HCEC 1CT (cell line): ENCODE data around the gene EXOG.

ENCODE experiments used
- DNase-seq: peaks from one replicate; pipeline ENCODE4 v3.0.0-alpha.2; 2017

Gene EXOG

DNA sequence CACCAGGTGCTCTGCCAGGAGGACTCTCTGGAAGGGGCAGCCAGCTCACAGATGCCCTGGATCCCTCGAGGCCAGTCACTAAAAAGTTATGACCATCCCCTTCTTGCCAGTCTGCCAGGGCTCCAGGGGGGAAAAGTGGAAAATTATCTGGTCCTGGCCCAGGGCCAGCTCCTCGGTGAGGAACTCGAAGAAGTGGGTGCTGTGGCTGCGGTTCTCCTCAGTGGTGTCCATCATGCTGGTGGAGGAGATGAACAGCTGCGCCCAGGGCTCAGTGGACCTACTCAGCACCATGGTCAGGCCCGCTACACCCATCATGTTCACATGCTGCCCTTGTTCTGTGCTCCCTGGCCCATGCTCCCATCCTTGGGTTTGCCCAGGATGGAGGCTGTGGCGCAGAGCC is 19.2 kb downstream of the EXOG start:
- DNase-seq, result no peak

DNA sequence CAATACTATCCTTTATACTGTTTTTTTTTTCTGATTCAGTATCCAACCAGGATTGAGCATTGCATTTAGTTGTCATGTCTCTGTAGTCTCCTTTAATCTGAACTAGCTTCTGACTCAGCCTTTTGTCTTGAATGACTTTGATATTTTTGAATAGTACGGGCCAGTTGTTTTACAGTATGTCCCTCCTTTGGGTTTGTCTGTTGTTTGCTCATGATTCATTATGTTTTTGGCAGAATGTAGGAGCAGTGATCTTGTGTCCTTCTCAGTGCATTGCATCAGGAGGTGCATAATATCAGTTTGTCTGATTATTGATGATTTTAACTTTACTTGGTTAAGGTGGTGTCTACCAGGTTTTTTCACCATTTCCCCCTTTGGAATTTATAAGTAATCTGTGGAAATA is 20.5 kb downstream of the EXOG start:
- no peak for DNase-seq

DNA sequence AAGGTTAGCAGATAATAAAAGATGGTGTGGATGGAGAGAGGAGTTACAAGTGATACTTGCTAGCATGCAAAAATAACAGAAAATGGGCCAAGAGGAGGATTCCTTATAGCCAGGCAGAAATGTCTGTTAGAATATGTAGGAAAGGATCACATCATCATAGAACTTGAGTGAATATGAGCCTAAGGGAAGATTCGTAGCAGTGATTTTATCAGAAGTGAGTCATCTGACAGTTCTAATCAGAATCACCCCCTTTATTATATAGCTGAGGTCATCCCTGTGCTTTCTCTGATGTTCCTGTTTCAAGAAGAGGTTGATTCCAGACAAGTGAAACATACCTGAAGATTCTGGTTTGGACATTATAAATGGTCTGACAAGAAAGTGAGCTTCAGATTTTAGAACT is 22.9 kb downstream of the EXOG start:
- DNase-seq, result no peak

DNA sequence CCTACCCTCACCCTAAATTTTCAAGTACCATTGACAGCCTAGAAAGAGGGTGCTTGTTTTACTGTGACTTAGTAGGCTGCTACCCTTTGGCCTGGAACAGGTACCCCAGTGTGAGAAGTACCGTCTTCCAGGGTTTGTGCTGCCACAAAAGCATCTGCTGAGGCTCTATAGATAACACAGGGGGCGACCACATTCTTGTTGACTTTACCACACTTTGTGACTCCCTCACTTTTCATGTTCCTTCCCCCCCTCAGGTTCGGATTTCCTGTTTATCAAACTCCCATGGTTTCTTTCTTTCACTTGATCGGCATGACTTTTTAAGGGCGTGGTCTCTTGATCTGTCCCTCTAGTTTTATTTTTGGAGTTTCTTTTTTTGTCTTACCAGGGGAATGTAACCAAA is 23.5 kb downstream of the EXOG start:
- no peak for DNase-seq

DNA sequence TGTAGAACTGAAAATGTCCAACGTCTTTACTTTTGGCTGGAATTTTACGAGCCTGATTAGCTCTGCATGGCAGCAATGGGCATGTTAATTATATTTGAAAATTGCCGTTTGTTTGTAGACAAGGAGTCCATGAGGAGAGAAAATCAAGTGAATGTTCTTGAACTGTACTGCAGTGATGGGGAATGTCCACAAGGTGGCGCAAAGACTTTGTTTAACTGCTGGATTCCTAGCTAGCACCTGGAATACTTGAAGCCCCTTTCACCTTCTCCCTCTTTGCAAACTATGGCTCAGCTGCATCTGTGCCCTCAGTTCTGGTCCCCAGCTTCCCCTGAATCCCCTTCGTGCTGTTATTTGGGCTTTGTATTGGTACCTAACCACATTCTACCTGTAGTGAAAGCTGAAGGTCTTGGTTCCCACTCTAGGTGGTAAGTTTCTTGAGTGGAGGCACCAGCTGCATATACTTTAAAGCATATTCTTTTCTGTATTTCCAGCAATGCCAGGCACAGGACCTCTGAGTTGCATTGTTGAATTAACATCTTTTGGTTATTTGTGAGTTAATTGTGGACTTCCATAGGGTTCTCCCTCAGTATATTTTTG is 25.3 kb downstream of the EXOG start:
- DNase-seq, result peak; percentile 42

DNA sequence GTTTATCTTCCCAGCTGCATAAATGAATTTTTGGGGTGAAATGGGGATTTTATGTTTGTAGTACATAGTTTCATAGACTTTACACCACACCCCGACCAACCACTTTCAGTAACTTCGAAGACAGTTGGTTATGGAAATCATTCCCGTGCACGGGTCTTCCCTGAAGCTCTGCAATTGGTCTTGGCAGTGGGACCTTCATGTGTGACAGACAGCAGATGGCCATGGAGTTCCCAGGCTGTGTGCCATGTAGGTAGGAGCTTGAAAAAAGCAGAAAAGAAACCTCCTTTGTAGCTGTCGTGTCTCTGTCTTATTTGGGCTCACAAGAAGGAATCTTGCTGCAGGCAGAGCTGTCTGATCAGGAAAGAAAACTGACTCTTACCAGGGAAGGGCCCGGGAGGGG is 25.9 kb downstream of the EXOG start:
- no peak for DNase-seq

DNA sequence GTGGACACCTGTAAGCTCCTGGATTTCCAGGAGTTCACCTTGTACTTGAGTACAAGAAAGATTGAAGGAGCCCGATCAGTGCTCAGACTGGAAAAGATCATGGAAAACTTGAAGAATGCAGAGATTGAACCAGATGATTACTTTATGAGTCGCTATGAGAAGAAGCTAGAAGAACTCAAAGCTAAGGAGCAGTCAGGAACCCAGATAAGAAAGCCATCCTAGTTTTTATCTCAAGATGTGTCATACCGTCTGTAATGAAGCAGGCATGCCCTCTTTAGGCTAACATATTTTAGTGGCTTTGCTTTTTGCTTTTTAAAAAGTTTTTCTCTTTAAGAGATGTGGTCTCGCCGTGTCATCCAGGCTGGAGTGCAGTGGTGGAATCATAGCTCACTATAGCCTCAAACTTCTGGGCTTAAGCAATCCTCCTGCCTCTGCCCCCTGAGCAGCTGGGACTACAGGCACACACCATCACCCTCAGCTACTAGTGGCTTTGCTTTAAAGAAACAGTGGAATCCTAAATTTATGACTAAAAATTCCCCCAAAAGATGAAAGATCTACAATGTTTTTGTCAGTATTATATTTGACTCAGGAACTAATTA is 28.1 kb downstream of the EXOG start:
- no peak for DNase-seq

DNA sequence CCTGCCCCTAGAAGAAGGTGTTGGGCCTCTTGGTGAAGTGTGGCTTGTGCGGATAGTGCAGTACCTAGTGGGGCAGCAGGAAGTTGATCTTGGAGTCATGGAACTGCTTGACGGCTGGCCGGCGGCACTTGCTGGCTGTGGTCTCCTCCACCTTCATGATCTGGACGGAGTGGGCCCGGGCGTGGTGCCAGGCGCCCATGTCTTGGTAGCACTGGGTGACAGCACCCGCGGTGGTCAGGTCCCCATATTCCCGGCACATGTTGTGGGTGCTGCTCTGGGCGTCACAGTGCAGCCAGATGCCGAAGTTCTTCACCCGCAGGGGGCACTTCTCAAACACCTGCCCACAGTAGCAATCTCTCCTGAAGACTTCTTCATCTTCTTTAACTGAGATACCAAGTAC is 30.7 kb downstream of the EXOG start:
- no peak for DNase-seq

DNA sequence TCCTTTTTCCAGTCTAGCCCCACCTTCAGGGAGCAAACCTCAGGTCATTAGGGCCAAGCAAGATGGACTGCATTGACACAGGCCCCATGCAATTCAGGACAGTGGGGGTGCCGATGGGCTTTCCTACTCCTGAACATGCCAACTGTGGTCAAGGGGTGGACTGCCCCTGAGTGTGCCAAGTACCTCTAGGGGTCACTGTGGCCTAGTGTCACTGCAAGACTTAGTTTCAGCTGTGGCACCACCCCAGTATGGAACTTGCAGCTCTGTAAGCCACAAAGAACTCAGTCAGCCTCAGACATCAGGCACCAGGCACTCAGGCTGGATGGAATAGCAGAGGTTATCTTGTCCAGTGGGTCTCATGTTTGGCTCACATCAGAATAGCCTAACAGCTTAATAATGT is 32.3 kb downstream of the EXOG start:
- DNase-seq, result no peak

DNA sequence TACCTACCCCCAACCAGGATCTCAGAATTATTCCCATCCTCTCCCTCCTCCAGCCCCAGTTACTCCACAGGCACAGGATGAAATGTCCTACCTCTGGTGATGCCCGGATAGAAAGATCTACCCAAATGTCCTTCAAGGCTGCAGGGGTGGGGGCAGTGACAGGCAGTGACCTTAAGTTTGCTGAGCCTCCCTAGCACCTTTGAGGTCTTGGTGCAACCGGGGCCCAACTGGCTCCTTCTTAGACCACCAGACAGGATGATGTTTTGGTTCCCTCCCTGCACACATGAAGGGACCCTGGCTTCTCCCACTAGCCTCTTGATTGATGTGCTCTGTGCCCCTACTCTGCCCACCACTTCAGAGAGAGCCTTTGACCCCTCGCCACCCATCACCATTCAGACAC is 36.4 kb downstream of the EXOG start:
- DNase-seq, result no peak

DNA sequence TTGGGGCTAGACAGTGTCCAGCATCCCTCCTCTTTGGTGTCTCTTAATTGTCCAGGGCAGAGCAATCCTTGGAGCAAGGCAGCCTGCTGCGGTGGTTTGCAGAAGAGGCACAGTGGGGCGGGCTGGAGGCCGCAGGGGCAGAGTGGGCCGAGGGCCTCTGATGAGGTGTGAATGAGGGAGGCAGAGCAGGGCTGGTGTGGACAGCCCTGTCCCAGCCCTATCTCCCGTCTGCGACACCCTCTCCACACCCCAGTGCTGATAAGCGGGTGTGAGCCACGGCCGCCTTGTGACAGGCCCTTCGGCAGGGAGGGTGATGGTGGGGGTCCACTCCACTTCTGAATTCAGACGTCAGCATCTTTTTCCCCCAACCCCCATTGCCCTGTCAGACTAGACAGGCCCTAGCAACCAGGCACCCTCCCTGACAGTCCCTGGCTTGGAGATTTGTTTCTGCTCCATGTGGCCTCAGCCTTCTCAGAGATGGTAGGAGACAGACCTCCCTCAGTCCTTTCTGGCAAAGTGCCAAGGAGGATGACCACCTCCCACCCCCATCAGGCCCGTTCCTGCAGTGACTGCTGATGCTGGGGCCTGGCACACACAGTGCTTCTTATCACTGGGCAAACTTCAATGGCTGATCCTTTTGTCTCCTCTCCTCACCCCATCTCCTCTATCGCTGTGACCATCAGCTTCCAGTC is 37.3 kb downstream of the EXOG start:
- DNase-seq, result no peak

DNA sequence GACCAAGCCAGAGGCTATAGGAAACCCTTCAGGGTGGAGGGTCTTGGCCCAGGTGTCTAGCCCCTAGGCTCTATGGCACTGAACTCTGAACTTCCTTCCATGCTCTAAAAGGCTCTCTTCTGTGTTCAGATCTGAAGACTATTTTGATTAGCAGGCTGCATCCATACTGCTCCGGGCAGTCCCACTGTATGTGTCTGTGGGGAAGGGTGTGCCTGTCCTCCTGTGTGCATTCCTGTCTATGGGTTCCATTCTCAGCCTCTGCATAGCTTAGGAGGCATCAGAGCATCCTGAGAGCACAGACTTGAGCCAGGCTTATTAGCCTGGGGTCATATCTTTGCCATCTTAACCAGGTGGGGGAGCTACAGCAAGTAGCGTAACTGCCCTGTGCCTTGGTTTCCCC is 38.0 kb downstream of the EXOG start:
- no peak for DNase-seq

DNA sequence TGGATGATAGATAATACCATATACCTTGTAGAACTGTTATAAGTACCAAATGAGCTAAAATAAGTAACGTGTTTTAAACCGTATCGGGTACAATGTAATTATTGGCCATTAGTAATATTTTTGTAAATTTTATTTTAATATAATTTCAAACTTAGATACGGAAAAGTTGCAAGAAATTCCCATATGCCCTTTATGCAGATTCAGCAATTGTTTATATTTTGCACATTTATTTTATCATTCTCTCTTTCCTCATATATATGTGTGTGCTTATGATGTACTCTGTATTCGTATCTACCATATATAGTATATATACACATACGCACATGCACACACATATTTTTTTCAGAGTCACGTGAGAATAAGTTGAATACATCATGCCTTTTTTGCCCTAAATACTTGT is 38.5 kb downstream of the EXOG start:
- DNase-seq, result no peak

DNA sequence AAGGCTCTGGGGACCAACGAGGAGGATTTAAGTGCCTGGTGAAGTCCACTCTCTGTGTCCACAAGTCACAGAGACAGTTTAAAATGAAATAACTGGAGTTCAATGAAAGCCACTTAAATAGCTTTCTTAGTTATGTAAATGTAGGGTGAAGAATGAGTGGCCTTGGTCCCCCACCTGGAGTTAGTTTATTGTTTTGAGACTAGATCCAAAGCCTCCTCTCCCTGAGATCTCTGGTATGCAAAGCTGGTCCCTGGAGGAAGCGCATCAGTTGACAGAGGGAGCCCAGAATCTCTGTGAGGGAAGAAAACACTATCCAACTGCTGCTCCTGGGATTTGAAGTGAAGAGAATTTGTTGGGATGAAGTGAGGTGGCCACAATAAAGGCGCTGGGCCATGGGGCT is 40.5 kb downstream of the EXOG start:
- no peak for DNase-seq

DNA sequence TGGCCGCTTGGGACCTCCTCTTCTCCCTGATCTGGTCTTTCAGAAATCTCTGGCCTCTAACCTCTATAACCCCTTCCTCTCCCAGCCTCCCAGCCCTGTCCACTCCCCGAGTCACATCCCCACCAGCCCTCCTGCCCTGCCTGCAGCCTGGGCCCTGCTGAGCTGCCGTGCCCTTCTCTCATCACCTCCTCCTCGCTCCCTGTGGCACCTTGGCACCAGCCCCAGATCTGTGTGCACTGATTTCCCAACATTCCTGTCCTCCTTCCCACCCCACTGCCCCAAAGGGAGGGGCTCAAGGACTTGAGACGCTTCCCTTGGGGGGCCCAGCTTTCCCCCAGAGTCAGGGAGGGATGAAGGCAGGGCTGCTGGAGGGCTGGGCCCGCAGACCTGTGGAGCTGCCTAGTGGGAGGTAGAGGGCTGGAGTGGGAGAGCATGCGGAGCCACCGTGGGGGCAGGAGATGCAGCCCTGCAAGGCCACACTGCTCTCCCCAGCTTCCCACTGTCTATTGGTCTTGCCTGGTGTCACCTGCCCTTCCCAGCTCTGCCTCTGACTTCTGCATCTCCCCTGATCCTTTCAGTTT is 42.7 kb downstream of the EXOG start:
- no peak for DNase-seq

DNA sequence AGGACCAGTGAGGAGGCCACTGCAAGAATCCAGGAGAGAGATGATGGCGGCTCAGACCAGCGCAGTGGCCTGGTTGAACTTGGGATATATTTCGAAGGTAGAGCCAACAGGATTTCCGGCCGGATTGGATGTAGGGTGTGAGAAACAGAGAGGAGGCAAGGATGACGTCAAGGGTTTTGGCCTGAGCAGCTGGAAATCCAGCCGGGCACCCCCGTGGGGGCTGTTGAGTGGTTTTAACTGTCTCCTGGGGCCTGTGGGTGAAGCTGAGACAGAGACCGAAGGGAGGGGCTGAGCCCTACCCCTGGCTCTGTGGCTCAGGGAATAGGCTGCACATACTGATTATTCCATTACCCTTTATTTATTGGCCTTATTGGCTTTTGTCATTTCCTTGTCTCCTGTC is 45.7 kb downstream of the EXOG start:
- no peak for DNase-seq

DNA sequence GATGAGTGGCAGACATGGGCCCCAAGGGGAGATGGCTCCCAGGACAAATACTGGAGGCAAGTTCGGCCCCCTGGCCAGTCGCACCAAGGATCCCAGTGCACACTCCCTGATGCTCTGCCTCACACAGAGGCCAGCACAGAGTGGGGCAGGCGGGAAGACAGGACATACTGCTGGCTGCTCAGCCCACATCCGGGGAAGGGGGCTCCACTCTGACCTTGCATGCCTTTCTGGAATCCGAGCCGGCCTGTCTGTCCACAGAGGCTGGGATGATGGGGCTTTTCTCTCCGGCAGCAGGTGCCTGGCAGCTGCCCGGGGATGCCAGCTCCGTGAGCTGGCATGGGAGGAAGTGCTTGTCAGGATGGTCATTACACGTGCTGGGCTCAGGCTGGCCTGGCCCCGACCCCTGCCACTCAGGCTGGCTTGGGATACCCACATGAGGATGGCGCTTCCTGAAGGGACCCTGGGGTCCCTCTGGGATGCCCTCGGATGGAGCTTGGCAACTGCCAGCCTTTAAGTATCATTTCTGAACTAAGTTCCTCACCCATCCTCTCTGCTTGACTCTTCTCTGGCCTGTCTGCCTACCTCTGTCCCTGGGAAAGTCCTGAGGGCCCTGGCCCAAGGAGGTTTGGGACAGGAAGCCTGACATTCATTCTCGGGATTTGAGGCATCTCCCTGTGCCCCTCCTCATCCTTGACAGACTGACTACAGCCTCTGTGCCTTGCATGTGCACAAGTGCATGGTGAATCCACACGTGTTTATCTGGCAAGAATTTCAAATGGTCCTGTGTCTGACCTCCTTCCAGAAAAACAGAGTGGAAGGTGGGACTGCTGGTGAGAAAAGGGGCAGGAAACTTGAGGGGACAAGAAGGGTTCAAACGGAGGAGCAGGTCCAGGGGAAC is 46.5 kb downstream of the EXOG start:
- peak; percentile 29 for DNase-seq

DNA sequence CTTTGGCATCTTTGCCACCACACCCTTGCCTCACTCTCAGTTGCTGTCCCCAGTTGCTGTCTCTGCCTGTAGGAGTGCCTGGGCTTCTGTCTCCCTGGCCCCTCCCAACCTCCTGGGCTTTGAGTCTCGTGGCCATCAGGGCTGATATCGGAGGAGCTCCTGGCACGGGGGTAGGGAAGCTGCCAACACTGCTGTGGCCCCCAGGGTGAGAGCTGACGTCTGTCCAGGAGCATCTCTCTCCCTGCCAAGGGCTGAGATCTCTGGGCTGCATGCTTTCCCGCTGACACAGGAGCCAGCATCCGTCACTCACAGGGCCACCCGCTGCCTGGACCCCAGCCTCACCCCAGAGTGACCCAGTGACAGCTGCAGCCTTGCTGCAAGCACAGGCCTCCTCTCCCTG is 47.4 kb downstream of the EXOG start:
- no peak for DNase-seq

DNA sequence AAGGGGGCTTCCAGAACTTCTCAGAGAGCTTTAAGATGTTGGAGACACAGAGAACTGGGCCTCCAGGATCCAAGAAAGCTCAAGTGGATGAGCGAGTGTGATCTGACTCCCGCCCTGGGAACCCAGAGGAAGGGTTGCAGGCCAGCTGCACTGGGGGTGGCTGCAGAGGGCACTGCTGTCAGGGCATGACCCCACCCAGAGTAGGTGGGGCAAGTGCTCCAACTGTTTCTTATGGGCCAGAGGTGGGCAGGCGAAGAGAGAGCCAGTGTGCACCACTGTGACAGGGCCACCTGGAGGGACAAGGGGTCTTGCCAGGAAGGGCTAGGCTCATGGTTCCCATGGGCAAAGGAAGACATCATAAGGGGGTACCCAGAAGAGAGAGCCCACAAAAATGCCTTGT is 48.8 kb downstream of the EXOG start:
- no peak for DNase-seq

DNA sequence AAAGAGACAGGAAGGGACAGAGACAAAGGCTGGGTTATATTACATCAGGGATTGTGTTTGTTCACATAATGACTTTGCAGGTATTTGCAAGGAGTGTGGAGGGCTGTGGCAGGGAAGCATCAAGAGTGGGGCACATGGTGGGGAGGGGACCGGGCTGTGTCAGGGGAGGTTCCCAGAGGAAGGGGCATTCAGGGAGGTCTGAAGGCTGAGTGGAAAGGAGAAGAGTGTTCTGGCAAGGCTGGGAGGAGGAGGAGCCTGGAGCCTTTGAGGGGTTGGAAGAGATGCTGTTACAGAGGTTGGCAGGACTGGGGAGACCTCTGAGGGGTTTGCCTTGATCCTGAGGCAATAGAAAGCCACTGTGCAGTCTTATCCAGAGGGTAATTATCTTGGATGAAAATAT is 49.4 kb downstream of the EXOG start:
- DNase-seq, result no peak

DNA sequence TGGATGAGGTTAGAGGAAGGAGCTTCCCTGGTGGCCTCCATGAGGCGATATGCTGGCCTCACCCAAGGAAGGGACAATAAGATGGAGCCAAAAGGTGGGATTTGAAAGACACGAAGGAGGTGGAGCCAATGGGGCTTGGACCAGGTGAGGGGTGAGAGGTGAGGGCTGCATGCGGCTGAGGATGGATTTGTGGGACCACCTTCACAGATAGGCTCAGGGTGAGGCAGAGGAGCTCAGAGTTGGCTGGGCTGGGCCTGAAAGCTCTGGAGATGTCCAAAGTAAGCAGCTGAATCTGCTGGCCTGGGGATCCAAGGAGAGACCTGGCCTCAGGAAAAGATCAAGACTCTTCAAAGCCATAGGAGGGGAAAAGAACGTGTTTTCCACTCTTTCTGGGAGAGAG is 49.8 kb downstream of the EXOG start:
- no peak for DNase-seq

DNA sequence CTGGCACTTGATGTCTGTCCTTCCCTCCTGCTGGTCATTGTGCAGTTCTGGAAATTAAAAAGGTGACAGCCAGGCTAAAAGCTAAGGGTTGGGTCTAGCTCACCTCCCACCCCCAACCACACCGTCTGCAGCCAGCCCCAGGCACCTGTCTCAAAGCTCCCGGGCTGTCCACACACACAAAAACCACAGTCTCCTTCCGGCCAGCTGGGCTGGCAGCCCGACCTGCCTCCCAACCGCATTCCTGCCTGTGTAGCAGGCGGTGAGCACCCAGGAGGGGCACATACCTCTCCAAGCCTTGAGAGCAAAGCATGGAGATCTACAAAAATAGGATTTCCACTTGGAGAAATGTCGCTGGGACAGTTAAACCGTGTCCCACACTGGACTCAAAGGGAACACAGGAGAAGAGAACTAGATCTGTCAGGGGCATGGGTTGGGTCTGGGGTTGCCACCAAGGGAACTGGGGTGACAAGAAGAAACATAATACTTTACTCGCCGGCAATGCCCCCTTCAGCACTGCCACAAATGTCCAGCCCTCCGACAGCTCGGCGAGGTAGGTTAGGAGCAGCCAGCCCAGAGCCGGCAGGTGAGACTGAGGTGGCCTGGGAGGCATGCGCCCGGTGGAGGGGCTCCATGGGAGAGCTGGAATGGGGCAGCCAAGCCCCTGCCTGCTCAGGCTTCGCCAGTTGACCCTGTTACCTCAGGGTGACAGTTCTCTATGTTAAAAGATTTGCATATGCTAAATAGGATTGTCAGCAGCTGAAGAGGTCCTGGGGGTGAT is 52.2 kb downstream of the EXOG start:
- no peak for DNase-seq

DNA sequence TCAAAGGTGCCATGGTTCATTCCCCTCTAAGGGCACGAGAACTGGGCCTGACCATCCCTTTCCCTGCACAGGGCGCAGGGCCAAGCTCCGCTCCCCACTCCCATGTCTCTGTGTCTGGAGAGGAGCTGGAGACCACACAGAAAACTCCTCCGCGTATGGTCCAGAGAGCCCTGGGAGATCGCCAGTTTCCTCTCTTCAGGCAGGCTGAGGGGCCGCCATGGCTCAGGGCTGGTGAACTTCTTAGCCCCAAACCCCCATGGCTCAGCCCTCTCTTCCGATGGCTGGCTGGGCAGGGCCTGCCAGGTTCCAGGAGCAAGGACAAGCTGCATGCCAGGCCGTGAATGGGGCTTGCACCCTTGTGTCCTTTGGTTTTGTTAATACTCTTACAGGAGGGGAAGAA is 52.9 kb downstream of the EXOG start:
- DNase-seq, result no peak
